SU-DHL-6 (cell line): ENCODE data around the gene MGAT4A.

Source experiments
- EZH2phosphoT487 ChIP-seq: fragments of 200-600 bp; sonication (generic), shearing (Covaris generic); conservative IDR thresholded peaks from 2 replicates; pipeline ENCODE4 v1.6.1; 2018; ENCODE audit warnings: mild to moderate bottlenecking, antibody characterized with exemption, low read length, moderate library complexity, mixed read lengths
- TF ChIP-seq, protein P1 (sequence below): fragments of 200-600 bp; sonication (generic); IDR thresholded peaks from one replicate; pipeline ENCODE4 v1.5.1; 2017; ENCODE audit warnings: antibody characterized with exemption, mild to moderate bottlenecking, low read length, moderate library complexity; ENCODE audit not compliant: insufficient read depth, poor library complexity, severe bottlenecking

DNA sequence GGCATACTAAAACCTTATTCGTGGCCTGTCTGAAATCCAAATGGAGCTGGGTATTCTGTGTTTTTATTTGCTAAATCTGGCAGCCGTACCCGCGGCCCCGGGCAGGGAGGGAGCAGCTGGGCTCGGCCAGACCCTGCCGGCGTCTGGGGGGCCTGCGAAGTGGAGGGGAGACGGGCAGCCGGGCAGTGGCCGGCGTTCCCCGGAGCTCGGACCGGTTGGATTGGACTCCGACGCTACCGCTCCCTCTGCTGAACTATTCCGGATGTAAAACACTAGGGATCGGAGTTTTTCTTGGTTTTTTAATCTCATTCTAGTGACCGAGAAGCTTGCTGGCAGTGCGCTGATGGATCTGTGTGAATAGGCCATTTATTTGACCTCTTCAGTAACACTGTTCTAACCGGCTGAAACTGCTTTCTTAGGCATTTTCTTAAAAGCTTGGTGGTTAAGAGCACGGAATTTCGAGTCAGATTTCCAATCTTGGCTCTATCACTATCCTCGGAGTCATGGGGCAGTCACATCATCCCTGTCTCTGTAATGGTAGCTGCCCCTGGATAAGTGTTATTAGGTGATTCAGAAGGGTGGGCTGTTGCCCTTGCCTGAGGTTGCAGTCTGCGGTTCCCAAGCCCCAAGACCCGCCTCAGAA lies 121.8 kb downstream of the MGAT4A start:
- TF ChIP-seq, protein P1, sequence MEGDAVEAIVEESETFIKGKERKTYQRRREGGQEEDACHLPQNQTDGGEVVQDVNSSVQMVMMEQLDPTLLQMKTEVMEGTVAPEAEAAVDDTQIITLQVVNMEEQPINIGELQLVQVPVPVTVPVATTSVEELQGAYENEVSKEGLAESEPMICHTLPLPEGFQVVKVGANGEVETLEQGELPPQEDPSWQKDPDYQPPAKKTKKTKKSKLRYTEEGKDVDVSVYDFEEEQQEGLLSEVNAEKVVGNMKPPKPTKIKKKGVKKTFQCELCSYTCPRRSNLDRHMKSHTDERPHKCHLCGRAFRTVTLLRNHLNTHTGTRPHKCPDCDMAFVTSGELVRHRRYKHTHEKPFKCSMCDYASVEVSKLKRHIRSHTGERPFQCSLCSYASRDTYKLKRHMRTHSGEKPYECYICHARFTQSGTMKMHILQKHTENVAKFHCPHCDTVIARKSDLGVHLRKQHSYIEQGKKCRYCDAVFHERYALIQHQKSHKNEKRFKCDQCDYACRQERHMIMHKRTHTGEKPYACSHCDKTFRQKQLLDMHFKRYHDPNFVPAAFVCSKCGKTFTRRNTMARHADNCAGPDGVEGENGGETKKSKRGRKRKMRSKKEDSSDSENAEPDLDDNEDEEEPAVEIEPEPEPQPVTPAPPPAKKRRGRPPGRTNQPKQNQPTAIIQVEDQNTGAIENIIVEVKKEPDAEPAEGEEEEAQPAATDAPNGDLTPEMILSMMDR = no peak
- TF ChIP-seq EZH2phosphoT487 = no peak
